Colon (tissue), 2 donors: ENCODE measurements around the gene ERVFRD-1.

Experiments used
- FAIRE-seq: peaks from 2 replicates; lab custom pipeline; 2012; peaks lifted over from hg19 to GRCh38; lab: Jason Lieb, UNC
- donor health status: control.
- donor health status: control.

The ERVFRD-1 gene, protein sequence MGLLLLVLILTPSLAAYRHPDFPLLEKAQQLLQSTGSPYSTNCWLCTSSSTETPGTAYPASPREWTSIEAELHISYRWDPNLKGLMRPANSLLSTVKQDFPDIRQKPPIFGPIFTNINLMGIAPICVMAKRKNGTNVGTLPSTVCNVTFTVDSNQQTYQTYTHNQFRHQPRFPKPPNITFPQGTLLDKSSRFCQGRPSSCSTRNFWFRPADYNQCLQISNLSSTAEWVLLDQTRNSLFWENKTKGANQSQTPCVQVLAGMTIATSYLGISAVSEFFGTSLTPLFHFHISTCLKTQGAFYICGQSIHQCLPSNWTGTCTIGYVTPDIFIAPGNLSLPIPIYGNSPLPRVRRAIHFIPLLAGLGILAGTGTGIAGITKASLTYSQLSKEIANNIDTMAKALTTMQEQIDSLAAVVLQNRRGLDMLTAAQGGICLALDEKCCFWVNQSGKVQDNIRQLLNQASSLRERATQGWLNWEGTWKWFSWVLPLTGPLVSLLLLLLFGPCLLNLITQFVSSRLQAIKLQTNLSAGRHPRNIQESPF

DNA sequence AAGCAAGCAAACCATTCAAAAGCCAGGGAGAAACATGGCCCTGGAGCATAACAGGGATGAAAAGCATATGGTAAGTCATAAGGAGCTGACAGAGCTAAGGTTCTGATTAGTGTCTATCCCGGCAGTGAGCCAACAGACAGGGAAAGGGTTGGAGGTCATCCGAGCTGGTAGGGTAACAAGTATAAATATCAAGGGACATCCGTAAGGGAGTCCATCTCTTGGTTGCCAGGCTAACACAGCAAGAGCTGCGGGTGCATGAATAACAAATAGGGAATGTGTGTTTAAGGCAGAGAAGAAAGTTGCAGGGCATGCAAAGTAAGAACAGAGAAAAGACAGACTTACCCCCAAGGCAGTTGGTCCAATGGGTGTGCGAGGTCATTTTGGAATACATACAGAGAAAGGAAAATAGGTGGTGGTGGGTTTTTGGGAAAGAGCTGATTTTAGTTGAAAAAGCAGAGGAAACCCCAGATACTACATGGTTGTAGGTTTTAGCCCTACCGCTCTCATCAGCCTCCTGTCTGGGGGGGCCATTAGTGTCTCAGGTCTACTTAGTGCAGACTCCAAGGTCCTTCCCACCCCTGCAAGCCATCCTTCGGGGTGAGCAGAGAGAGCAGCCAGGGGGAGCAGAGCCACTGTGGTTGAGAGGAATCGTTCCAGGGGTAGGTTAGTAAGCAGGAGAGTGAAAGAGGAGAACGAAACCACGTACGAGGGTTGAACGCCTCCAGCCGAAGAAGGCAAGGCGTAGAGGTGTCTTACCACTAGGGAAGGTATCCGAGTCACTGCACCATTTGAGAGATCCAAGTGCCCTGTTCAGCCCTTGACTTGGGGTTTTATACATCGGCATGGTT, at the start of gene ERVFRD-1:
TSS of gene ERVFRD-1 (minus strand) at position 805 of the 848 bp plus-strand sequence. CDS start 6,415 bp downstream, outside the sequence.
- FAIRE-seq = no peak

DNA sequence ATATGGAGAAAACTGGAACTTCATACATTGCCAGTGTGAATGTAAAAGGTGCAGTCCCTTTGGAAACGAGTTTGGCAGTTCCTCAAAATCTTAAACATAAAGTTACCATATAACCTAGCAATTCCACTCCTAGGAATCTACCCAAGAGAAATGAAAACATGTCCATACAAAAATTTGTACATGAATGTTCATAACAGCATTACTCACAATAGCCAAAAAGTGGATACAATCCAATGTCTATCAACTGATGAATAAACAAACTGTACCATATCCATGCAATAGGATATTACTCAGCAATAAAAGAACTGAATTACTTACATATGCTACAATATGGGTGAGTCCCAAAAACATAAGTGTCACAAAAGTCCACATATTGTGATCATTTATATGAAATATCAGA, 48.7 kb upstream of the ERVFRD-1 start:
- no peak for FAIRE-seq

DNA sequence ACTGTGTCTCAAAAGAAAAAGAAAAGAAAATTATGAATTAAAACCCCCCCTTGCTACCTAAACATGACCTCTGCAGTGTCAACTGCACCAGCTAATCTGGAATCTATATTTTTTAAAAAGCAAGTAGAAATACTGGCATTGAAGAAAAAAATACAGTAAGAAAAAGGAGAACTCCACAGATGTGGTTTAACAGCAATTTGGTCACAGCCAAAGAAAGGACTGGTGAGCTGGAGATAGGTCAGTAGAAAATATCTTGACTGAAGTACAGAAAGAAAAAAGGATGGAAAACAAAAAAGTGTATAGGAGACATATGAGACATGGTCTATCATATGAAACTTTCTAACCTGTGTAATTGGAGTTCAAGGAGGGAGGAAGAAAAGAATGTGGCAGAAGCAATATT, 44.1 kb upstream of the ERVFRD-1 start:
- FAIRE-seq = no peak

DNA sequence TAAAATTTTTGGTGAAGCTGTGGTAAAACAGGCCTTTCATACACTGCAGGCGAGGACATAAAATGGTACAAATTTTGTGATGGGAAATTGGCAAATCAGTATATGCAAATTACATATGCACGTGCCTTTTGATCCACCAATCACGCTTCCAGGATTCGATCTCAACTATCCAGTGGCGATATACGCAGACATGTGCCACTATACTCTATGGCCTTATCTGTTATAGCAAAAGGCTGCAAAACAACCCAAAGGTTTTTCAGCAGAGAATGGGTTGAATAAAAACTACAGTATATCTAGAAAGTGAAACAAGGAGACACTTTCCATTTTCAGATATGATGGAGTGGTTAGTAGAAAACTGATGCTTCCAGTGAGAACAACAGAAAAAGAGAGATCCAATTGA, 41.9 kb upstream of the ERVFRD-1 start:
- no peak for FAIRE-seq

DNA sequence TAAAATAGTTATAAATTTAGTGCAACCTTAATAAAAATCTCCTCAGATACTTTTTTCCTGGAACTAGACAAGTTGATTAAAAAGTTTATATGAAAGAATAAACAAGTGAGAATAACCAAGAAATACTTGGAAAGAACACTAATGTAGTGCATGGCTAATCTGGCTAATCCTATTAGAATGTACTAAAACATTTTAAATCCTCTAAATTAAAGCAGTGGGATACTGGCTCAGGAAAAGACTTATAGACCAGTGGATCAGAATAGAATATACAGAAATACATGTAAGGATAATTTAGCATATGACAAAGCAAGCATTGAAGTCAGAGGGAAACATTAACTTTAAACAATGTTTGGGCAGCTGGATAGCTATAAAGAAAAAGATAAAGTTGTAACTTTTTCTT, 41.1 kb upstream of the ERVFRD-1 start:
- FAIRE-seq = no peak

DNA sequence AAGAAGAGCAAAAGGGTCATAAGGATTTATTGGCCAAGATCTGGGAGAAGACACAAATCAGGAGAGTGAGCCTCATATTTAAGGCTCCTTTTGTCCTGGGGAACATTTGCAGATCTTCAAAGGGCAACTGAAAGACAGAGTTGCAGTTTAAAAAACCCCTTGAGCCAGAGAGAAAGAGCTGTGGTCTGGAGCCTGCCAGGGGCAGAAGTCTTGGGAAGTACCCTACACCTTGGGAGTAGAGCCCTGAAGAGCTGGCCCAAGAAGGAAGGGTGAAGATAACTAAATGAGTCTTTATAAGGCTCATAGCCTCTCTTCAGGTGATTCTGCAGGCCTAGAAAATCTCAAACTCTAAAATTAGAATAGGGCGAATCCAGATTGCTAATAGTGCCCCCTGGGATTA, 40.0 kb upstream of the ERVFRD-1 start:
- no peak for FAIRE-seq

DNA sequence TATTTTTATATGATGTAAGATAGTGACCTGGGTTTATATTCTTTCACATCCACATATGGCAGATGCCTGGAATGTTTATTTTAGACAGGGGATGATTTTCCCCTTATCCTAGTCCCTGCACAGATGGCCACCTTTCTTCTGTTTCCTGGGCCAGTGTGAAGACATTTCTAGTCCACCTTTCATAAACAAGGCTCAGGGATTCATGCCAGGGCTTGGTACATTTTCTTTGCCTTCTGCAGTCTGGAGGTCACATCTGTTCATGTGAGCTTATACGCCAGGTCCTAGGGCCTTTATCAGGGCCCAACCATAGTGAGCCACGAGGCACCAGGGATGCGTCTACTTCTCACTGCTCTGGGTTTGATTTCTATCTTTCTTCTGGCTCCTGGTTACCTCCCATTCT, 38.0 kb upstream of the ERVFRD-1 start:
- no peak for FAIRE-seq

DNA sequence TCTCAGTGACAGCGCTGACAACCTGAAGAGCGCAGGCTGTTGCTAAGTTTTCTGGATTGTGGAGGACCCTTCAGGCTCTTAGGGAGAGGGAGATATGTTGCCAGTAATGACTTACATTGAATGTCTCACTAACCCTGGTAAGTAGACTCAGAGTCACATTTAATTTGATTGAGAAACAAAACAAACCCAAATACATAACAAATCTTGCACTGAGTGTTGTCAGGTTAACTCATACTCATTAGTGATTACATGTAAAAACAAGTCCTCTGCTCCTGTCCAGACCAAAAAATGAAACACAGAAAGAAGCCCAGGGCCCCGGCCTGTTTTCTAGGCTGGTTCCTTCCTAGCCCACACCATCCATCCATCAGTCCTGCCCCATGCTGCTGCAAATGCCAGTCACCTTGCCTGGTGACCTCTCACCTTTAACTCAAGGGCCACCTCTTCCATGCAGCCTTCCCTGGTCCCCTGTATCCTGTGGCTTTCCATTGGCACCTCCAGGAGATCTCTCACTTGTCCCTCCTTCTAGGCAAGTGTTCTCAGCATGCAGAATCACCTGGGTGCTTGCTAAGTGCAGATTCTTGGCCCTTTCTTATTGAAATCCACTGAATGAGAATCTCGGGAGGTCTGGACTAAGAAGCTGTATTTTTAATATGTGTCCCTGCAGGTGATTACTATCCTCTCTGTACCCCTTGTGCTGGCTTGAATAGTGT, 34.7 kb upstream of the ERVFRD-1 start:
- FAIRE-seq = no peak

DNA sequence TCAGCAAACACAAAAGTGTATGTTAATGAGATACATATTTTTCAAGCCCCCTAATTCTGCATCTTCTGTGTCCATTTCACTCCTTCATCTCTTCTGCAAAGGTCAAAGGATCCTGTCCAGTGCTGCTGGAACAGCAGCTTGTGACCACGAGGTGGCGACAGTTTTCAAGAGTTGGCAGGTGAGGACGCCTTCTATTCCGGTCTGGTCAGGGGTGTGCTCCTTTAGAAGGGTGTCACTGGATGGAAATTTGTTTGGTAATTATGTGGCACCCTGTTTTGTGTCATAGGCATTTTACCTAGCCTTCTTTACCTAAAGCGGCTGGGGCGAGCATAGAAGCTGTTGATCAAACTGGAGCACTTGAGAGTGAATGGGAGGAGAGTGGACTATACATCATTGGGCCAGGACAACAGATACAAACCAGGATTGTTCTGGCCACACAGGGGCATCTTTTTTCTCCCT, 32.9 kb upstream of the ERVFRD-1 start:
- FAIRE-seq = no peak

DNA sequence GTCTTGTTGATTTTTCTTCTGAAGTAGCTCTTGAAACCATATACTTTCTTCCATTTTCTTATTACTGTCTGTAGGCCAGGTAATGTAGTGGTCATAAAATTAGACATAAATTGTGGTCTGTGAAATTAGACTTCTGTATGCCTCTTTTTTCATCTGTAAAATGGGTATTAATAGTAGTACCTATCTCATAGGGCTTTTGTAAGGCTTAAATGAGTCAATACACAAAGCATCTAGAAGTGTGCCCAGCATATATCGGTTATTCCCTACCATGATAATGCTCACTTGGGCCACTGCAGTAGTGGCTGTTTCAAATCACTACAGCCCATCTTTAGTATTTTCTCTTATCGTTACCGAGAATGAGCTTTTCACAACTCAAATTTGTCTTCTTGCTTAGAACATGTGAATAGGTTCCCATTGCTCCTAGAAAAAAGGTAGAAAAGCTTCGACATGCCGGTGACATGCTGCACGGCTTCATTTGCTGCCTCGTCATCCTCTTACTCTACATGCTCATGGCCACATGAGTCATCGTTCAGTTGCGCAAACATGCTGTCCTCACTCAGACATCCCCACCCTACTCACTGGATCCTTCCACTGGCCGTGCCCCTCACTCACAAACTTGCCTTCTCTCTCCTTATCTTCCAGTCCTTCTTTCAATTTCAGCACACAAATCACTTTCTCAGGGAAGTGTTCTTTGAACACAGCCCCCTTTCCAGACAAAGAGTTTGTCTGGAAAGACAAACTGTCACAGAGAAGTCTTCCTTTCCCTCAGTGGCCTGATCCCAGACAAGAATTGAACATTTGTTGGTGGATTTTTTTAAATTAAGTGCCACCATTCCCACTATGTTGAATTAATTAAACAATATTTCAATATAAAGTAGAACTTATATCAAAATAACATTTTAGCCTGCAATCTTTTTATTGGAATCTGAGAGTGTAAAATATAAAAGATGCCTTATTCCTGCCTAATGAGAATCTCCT, 32.2 kb upstream of the ERVFRD-1 start:
- FAIRE-seq = no peak

DNA sequence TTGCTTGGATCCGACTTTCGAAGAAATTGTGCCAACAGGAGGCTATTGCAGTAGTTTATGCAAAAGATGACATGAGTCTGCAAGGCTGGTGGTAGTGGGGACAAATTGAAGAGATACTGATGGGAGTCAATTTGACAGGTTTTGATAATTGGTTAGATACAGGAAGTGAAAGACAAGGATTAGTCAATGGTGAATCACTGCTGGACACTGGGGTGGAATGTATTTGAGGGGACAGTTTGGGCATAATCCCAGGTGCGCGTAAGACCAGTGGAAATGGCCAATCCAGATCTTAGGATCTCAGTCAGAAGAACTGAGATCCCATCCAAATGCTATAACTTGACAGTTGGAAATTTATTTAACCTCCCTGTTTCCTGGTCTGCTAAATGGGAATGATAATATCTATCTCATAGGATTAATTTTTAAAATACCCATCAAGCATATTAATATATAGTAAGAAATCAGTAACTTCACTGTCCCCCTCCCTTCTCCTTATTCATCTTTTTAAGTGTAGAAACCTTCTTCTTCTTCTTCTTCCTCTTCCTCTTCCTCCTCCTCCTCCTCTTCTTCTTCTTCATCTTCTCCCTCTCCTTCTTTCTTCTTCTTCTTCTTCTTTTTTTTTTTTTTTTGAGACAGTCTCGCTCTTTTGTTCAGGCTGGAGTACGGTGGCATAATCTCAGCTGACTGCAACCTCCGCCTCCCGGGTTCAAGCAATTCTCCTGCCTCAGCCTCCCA, 30.9 kb upstream of the ERVFRD-1 start:
- FAIRE-seq = no peak

DNA sequence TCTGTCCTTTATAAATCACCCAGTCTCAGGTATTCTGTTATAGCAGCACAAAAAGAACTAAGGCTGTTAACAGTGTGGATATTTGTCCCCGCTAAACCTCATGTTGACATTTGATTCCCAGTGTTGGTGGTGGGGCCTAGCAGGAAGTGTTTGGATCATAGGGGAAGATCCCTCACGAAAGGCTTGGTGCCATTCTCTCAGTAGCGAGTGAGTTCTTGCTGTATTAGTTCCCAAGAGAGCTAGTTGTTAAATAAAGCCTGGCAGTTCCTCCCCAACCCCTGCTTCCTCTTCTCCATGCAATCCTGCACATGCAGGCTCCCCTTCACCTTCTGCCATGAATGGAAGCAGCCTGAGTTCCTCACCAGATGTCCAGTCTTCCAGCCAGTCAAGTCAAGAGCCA, 29.8 kb upstream of the ERVFRD-1 start:
- no peak for FAIRE-seq

DNA sequence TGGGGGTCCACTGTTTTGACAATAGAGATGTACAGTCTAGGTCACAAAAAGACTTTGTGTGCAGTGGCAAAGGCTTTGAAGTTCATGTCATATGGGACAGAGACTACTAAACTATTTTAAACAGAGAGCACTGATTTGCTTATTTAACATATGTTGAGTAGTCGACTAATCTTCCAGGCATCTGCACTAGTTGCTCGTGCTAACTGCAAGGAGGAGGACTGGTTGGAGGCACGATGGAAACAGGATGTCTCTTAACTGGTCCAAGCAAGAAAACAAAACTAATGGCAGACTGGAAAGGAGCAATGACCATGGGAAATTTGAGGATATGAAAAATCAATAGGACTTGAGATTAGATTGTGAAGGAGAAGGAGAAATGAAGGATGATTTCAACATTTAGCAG, 28.5 kb upstream of the ERVFRD-1 start:
- no peak for FAIRE-seq

DNA sequence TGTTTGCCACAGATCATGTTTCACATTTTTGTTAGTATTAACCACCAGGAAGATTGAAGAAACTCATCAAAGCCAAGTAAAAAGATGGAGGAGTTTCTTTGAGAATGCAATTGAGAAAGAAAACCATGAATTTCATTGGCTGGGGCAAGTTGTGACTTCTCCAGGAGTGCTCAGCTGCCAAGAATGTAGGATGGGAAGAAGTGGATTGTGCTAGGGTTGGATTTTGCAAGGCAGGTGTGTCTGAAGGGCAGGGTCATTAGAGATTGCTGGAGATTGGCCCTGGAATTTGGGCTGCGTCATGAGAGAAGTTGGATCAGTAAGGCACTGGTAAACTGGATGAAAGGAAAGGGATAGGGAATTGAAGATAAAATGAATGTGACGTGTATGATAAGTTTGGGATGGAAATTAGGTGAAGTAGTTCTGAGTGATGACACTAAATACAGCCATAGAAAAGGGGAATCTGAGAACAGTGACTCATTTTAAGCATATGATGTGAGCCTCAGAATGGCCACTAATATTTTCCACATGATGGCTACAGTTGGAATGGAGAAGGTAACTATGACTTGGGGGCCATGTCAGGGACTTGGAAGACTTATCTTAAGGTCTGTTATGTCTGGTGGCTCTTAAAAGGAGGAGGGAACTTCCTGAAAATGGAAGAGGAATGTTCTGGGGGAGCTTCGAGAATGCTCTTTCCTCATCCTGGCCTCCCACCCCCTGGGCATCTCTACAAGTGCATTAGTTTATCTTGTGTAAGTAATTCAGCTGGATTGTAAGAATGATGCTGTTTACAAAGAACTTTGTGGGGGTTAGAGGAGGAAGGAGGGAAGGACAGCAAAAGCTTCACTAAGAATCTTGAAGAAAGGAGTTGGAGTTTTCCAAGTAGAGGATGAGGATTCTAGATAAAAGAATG, 27.8 kb upstream of the ERVFRD-1 start:
- FAIRE-seq = no peak

DNA sequence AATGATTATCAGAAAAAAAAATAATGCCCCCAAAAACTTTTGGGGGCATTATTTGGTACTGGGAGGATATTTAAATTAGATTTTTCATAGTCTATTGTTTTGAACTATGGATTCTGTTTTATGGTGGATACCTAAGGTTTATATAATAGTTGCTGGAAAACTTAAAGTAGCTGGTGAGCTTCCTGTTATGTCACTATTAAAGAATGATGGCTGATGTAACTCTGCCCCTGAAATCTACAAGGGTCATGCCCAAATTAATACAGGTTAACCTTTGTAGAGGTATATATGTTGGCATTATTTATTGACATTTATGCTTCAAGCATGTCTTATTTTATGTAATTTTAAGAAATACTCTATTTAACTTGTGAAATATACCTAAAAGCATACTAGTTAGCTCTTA, 25.3 kb upstream of the ERVFRD-1 start:
- FAIRE-seq = no peak

DNA sequence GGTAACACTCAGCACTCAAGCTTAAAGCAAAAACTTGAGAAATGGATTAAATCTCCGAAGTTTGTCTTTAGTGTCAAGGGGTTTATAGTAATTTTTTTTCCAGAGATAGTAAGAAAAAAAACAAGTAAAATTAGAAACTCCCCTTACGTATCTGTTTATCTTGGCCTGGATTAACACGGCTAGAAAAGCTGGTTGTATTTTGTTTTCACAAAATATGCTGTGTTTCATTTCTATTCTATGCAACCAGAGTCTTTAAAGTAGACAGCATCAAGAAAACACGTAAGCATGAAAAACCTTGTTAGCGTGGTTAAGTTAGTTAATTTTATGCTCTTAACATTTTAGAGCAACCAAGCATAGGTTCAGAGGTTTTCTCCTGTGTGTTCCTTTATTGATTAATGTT, 21.8 kb upstream of the ERVFRD-1 start:
- no peak for FAIRE-seq

DNA sequence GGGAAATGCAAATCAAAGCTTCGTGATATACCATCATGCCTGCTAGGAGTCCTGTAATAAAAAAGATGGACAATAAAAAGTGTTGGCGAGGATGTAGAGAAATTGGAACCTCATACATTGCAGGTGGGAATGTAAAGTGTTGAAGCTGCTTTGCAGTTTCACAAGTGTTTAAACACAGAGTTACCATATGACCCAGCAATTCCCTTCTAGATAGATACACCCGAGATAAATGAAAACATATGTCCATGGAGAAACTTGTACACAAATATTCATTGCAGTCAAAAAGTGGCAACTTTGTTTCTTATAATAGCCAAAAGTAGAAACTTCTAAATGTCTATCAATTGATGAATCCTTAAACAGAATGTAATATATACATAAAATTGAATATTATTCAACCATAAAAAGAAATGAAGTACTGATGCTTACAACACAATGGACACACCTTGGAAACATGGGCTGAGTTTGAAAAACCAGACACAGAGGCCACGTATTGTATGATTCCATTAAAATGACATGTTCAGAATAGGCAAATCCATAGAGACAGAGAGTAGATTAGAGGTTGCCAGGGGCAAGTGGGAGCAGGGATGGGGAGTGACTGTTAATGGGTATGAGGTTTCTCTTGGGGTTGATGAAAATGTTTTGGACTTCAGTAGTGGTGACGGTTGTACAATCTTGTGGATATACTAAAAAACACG, 20.8 kb upstream of the ERVFRD-1 start:
- no peak for FAIRE-seq

DNA sequence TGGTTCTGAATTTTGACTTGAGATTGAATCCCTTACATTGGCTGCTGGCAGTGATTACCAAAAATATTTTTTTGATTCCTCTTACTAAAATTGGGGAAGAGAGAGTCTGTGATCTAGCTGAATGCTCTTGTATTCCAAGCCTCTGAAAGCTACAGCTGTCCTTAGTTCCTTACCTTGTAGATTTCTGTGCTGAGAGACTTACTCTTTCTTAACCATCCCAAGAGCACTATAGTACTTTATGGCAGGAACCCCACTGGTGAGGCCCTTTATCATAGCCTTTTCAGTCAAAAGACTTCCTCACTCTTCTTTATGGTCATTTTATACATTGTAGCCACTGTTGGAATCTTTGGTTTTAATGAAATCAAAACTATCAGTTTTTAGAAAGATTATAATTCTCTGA, 19.1 kb upstream of the ERVFRD-1 start:
- FAIRE-seq = no peak
